Endothelial cell of umbilical vein (primary cell): ENCODE measurements around the gene USP8.

Source experiments
- GATA2 ChIP-seq: IDR thresholded peaks from 2 replicates; pipeline ENCODE4 v1.7.0; 2011; ENCODE audit warnings: low read depth, mild to moderate bottlenecking, moderate library complexity, mixed read lengths, low read length; ENCODE audit not compliant: insufficient read length, insufficient read depth
- JUN ChIP-seq: IDR thresholded peaks from 2 replicates; pipeline ENCODE4 v1.6.1; 2011; ENCODE audit warnings: borderline replicate concordance, low read depth; ENCODE audit not compliant: insufficient read length, insufficient read depth
- POLR2A ChIP-seq: IDR thresholded peaks from 2 replicates; pipeline ENCODE4 v1.6.1; 2012; ENCODE audit warnings: low read depth, mild to moderate bottlenecking, control low read depth, low read length
- POLR2AphosphoS5 ChIP-seq: IDR thresholded peaks from 2 replicates; pipeline ENCODE4 v1.6.1; 2012; ENCODE audit warnings: low read depth, mild to moderate bottlenecking, control low read depth, low read length, moderate library complexity; ENCODE audit not compliant: insufficient read depth
- TF ChIP-seq, protein P1 (sequence below), 2 donors: IDR thresholded peaks; 1 replicate in 1 of 2; 2 replicates in 1 of 2; pipeline ENCODE4 v1.5.1; 2011; ENCODE audit warnings: low read length in 2 of 2, mild to moderate bottlenecking in 2 of 2, moderate library complexity in 2 of 2, control low read depth in 1 of 2, inconsistent platforms in 1 of 2, low read depth in 1 of 2; ENCODE audit not compliant: insufficient read depth in 1 of 2; ENCODE audit errors: extremely low read depth in 1 of 2

DNA sequence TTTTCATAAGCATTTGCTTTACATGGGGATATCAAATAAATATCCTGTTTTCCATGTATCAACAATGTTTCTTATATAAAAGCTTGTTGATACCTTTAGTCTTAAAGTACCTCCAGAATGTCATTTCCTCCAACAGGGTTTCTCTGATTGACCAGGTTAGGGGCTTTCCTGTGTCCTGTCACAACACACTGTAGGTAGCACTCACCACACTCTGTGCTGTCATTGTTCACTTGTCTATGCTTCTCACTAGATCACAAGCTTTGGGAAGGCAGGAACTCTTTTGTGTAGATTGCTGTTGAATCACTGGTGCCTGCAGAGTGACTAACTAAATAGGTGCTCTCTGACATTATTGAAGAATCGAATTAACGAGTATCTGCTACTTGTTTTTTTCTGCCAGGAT lies 72.5 kb downstream of the USP8 start:
- TF ChIP-seq POLR2A: no peak
- TF ChIP-seq, protein P1, sequence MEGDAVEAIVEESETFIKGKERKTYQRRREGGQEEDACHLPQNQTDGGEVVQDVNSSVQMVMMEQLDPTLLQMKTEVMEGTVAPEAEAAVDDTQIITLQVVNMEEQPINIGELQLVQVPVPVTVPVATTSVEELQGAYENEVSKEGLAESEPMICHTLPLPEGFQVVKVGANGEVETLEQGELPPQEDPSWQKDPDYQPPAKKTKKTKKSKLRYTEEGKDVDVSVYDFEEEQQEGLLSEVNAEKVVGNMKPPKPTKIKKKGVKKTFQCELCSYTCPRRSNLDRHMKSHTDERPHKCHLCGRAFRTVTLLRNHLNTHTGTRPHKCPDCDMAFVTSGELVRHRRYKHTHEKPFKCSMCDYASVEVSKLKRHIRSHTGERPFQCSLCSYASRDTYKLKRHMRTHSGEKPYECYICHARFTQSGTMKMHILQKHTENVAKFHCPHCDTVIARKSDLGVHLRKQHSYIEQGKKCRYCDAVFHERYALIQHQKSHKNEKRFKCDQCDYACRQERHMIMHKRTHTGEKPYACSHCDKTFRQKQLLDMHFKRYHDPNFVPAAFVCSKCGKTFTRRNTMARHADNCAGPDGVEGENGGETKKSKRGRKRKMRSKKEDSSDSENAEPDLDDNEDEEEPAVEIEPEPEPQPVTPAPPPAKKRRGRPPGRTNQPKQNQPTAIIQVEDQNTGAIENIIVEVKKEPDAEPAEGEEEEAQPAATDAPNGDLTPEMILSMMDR (IDR thresholded peaks at IDR 0.05; ENCODE audit: extremely low read depth in 1 of 2, insufficient read depth in 1 of 2, low read depth in 1 of 2, low read length in 2 of 2): no peak
- TF ChIP-seq GATA2: no peak
- no peak for TF ChIP-seq POLR2AphosphoS5
- no peak for TF ChIP-seq JUN
